HT-29 (cell line): ENCODE results near the gene OR11G2. TPM values are rescaled to one million over a fixed set of nuclear protein-coding genes. Genes with fewer than 3 reads are reported as not detected.
"Not testable (repeated sequence)": the region's sequence is repeated elsewhere in the genome, so short reads cannot be mapped to it uniquely, and the experiment has no call there.

Experiments
- DNase-seq: peaks from one replicate; pipeline ENCODE4 v3.0.0-alpha.2; 2015; ENCODE audit warnings: low spot score
- total RNA-seq: library from RNA; depleted of rRNA; stranded (reverse); fragments of >200 nt; shearing (Covaris generic); gene quantifications from 2 replicates; pipeline ENCODE4 v1.2.3, GENCODE V29; 2014; rRNA removed

Gene OR11G2, protein sequence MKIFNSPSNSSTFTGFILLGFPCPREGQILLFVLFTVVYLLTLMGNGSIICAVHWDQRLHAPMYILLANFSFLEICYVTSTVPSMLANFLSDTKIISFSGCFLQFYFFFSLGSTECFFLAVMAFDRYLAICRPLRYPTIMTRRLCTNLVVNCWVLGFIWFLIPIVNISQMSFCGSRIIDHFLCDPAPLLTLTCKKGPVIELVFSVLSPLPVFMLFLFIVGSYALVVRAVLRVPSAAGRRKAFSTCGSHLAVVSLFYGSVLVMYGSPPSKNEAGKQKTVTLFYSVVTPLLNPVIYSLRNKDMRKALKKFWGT
- not detected in 2 replicates for total RNA-seq

DNA sequence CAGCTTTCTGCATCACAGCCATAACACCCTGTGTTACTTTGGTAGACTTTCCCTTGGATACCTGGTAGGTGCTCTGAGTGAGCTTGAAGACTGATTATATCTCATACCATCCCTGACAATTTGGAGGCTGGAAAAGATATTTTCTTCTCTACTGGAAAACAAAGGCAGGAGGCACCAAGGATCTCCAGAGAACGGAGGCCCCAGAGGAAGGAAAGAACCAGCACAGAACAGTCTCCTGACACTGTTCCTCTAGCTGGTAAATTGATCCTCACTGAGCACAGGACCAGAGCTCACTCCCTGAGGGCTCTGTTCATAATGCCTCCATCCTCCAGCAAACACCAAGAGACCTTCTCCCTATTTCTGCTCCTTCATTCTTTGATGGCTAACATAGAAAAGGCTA lies at the start of gene OR11G2:
TSS of gene OR11G2 (plus strand) at position 301 of the 400 bp plus-strand sequence. CDS start 6,542 bp downstream, outside the sequence.
- no peak for DNase-seq

DNA sequence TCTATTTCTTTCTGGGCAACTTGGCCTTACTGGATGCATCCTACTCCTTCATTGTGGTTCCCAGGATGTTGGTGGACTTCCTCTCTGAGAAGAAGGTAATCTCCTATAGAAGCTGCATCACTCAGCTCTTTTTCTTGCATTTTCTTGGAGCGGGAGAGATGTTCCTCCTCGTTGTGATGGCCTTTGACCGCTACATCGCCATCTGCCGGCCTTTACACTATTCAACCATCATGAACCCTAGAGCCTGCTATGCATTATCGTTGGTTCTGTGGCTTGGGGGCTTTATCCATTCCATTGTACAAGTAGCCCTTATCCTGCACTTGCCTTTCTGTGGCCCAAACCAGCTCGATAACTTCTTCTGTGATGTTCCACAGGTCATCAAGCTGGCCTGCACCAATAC lies 46.8 kb upstream of the OR11G2 start:
- DNase-seq = peak; percentile 35

DNA sequence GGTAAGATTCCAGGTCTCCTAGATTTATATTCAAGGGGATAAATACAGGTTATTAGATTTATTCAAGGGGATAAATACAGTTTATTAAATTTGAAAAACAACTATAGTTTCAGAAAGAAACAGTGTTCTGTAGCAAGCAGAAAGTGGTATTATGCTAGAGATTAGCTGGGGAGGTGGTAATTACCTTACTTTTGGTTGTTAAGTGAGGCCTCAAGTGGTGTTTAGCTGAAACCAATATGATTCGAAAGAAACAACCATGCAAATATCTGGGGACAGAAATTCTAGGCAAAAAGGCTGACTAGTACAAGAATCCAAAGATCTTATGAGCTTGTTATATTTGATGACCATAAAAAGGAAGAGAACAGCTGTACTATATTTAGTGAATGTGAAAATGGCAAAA lies 45.9 kb upstream of the OR11G2 start:
- no peak for DNase-seq

- no peak for DNase-seq
Observed at GRCh38 chr14:20164462-20164861, 26.2 kb upstream of the OR11G2 start.

GRCh38 chr14:20167091-20167490 lies 23.6 kb upstream of the OR11G2 start:
- DNase-seq = no peak

DNA sequence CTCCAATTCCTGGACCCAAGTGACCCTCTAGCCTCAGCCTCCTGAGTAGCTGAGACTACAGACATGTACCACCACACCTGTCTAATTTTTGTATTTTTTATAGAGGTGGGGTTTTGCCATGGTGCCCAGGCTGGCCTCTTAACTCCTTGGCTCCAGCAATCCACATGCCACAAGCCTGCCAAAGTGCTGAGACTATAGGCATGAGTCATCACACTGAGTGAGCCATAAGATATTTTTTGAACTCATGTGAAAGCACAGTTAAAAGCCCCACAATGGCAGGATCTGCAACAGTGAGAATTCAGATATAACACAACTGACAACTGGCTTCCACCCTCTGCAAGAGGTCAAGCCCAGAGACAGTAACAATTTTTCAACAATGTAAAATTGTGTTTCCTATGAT lies 20.8 kb upstream of the OR11G2 start:
- not testable (repeated sequence) for DNase-seq

GRCh38 chr14:20174205-20174604 lies 16.5 kb upstream of the OR11G2 start:
- DNase-seq = not testable (repeated sequence)

GRCh38 chr14:20176330-20176729 lies 14.4 kb upstream of the OR11G2 start:
- DNase-seq = no peak

DNA sequence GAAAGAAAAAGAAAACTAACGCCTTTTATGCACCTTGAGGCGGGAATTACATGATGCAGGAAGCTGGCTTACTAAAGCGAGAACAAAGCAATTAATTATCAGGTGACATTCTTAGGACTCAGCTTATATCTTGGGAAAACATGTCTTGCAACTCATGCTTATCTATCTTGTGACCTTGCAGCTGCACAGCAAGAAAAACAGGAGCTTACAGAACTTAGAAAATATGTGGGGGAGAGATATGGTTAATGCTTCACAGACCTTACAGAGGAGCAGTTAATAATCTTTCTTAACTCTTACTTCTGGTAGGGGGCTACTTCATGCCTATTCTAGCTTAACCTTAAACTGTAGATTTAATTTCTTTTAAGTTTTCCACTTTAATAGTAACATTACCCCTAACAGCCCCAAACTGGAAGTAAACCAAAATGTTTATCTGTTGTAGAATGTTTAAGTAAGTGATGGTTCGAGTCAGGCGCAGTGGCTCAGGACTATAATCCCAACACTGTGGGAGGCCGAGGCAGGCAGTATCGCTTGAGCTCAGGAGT lies 13.2 kb upstream of the OR11G2 start:
- DNase-seq = no peak

DNA sequence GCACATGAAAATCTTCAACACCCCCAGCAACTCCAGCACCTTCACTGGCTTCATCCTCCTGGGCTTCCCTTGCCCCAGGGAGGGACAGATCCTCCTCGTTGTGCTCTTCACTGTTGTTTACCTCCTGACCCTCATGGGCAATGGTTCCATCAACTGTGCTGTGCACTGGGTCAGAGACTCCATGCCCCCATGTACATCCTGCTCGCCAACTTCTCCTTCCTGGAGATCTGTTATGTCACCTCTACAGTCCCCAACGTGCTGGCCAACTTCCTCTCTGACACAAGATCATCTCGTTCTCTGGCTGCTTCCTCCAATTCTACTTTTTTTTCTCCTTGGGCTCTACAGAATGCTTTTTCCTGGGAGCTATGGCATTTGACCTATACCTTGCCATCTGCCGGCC lies 11.5 kb upstream of the OR11G2 start:
- no peak for DNase-seq

GRCh38 chr14:20179880-20180279 lies 10.8 kb upstream of the OR11G2 start:
- DNase-seq = no peak

GRCh38 chr14:20180486-20180885 lies 10.2 kb upstream of the OR11G2 start:
- DNase-seq = no peak

- no peak for DNase-seq
Observed at GRCh38 chr14:20184181-20184580, 6.5 kb upstream of the OR11G2 start.

DNA sequence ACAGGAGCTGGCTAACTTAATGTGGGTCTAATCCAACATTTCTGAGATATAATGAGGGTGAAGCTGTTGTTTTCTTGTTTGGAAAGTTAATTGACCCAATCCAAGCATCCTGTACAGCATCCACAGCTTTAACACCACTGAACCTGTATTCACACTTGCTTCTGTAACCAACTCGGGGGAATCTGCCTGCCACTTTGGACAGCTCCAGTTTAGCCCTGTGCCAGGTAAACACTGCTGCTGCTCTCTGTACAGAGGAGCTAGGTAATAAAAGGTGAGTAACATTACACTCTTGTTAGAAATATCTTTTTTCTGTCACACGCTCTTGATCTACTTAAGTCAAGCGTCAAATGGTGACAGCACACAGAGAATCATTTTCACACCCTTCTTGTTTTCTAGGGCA lies 700 bp downstream of the OR11G2 start:
- no peak for DNase-seq

- no peak for DNase-seq
Observed at GRCh38 chr14:20194101-20194500, 3.4 kb downstream of the OR11G2 start.

GRCh38 chr14:20195170-20195569 lies 4.5 kb downstream of the OR11G2 start:
- not testable (repeated sequence) for DNase-seq

- DNase-seq = no peak
Observed at GRCh38 chr14:20195911-20196310, 5.2 kb downstream of the OR11G2 start.

DNA sequence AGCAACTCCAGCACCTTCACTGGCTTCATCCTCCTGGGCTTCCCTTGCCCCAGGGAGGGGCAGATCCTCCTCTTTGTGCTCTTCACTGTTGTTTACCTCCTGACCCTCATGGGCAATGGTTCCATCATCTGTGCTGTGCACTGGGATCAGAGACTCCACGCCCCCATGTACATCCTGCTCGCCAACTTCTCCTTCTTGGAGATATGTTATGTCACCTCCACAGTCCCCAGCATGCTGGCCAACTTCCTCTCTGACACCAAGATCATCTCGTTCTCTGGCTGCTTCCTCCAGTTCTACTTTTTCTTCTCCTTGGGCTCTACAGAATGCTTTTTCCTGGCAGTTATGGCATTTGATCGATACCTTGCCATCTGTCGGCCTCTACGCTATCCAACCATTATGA lies 6.8 kb downstream of the OR11G2 start:
- no peak for DNase-seq

GRCh38 chr14:20198991-20199390 lies 8.3 kb downstream of the OR11G2 start:
- no peak for DNase-seq

DNA sequence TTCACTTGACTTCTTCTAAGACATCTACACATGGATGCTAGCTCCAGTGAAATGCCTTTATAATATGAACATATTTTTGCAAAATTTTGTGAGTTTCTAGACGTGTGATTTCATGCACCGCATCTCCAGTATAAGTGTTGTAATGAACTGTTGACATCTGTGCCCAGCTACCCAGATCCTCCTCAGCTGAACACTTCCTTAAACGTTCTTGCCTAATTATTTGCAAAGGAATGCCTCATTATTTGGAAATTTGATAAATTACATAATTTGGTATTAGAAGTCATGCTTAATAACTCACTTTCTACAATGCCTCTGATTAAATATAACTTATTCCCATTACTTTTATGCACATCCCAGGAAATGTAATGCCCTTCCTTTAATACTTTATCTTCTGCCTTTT lies 14.0 kb downstream of the OR11G2 start:
- DNase-seq = no peak

- DNase-seq = no peak
Observed at GRCh38 chr14:20209595-20209994, 18.9 kb downstream of the OR11G2 start.

DNA sequence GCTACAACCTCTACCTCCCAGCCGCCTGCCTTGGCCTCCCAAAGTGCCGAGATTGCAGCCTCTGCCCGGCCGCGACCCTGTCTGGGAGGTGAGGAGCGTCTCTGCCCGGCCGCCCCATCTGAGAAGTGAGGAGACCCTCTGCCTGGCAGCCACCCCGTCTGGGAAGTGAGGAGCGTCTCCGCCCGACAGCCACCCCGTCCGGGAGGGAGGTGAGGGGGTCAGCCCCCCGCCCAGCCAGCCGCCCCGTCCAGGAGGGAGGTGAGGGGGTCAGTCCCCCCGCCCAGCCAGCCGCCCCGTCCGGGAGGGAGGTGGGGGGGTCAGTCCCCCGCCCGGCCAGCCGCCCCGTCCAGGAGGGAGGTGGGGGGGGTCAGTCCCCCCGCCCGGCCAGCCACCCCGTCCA lies 21.7 kb downstream of the OR11G2 start:
- not testable (repeated sequence) for DNase-seq

DNA sequence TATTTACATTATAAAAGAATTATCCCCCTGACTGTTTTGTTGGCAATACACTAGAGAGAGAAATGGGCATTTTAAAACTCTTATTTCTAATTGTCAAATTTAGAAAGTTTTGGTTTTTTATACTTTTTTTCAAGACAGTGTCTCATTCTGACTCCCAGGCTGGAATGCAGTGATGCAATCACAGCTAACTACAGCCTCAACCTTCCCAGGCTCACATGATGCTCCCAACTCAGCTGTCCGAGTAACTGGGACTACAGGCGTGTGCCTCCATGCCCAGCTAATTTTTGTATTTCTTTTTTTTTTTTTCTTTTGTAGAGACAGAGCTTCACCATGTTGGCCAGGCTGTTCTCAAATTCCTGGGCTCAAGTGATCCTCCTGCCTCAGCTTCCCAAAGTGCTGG lies 24.5 kb downstream of the OR11G2 start:
- no peak for DNase-seq

DNA sequence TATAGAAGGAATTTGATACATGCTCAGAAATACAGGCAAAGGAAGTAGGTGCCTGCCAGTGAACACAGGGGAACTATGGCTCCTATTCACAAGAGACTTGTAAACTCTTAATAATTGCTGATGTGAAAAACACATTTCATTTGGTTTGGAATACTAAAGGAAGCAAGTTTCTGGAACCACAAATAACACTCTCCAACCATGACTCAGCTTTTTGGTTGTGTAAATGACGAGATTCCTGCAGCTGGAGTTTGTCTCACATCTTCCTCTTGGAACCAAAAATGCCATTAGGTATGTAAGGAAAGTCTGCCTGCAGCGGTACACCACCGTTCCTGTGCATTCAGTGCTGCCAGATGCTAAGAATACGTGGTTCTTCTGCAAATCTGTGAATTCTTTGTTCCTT lies 28.3 kb downstream of the OR11G2 start:
- DNase-seq = no peak
